ENCODE results near the gene PIGL.

- TF ChIP-seq, protein P1, sequence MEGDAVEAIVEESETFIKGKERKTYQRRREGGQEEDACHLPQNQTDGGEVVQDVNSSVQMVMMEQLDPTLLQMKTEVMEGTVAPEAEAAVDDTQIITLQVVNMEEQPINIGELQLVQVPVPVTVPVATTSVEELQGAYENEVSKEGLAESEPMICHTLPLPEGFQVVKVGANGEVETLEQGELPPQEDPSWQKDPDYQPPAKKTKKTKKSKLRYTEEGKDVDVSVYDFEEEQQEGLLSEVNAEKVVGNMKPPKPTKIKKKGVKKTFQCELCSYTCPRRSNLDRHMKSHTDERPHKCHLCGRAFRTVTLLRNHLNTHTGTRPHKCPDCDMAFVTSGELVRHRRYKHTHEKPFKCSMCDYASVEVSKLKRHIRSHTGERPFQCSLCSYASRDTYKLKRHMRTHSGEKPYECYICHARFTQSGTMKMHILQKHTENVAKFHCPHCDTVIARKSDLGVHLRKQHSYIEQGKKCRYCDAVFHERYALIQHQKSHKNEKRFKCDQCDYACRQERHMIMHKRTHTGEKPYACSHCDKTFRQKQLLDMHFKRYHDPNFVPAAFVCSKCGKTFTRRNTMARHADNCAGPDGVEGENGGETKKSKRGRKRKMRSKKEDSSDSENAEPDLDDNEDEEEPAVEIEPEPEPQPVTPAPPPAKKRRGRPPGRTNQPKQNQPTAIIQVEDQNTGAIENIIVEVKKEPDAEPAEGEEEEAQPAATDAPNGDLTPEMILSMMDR (IDR thresholded peaks at IDR 0.05): no peak
- TF ChIP-seq POLR2A (IDR thresholded peaks at IDR 0.05): no peak
- TF ChIP-seq POLR2AphosphoS5 (IDR thresholded peaks at IDR 0.05): no peak
Observed at GRCh38 chr17:16214190-16215001, 2.6 kb upstream of the PIGL start.
